ENCODE results near the gene ITGAV. TPM values are rescaled to one million over a fixed set of nuclear protein-coding genes. Genes with fewer than 3 reads are reported as not detected.

ITGAV gene
- 10 to 100 TPM; 11.2 to 11.8 TPM for total RNA-seq

DNA sequence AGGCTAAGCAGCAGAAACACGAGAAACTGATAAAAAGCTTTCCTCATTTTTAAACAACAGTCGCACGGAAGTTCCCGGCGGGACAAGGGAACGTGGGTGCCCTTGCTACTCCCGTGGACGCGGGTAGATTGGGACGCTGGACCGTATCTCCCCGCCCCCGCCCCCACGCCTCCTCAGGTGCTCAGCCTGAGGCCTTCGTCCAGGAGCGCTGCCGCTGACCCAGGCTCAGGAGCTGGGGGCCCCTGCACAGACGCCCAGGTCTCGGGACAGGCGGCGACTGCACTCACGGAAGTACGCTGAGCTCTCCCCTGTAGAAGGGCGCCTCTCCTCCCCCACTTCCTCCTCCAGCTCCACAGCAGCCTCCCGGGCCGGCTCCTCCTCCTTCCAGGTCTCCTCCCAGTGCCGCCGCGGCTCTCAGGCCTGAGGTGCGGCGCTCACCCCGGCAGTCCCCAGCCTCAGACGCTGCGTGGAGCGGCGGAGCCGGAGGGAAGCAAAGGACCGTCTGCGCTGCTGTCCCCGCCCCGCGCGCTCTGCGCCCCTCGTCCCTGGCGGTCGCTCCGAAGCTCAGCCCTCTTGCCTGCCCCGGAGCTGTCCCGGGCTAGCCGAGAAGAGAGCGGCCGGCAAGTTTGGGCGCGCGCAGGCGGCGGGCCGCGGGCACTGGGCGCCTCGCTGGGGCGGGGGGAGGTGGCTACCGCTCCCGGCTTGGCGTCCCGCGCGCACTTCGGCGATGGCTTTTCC, at the start of gene ITGAV:
ITGAV (plus strand) TSS at position 445 of the 738 bp plus-strand sequence; CDS start at position 728, 283 bp downstream.
- ATAC-seq (replicated peaks in 1 of 2) (peak; percentile 94), DNase-seq (peak; percentile 82 to 89)
- H3K4me3 Mint-ChIP-seq: peak within 1 kb of the TSS; percentile 88 to 90
- peaks cover 42% of the 10 kb centered on the region for H3K4me1 Mint-ChIP-seq (ENCODE audit: low read depth)
- peaks cover 2% of the 10 kb centered on the region in 2 donors for H3K36me3 Mint-ChIP-seq (ENCODE audit: insufficient read depth in 2 of 2)
- peak within 1 kb of the TSS; percentile 87 for H3K27ac Mint-ChIP-seq
- no peaks in the 10 kb centered on the region for H3K9me3 Mint-ChIP-seq
- H3K27me3 Mint-ChIP-seq (ENCODE audit: low read depth): peaks cover 10% of the 10 kb centered on the region

DNA sequence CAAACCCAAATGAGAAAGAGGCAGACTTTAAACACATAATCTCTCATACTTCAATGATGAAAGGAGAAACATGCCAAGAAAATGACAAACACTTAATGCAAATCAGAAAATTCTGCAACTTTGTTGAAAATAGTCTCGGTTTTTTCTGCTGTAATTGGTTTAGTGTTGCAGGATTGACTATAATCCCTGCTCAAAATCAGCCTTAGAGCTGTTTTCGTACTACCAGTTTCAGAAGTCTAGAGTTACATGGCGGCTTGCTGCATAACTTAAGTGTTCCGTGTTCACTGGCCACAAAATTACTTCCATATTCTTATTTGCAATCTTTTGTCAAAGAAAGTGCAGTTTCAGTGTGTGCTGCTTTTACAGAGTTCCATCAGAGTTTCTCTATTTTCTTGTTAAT, 48.9 kb upstream of the ITGAV start:
- H3K4me3 Mint-ChIP-seq: no peak overlapping the region
- H3K9me3 Mint-ChIP-seq: no peaks in the 10 kb centered on the region
- no peak for ATAC-seq (replicated peaks in 1 of 2)
- DNase-seq: no peak
- H3K27ac Mint-ChIP-seq: no peak overlapping the region
- H3K27me3 Mint-ChIP-seq (ENCODE audit: low read depth): peaks cover 10% of the 10 kb centered on the region
- no peaks in the 10 kb centered on the region for H3K4me1 Mint-ChIP-seq (ENCODE audit: low read depth)
- H3K36me3 Mint-ChIP-seq (ENCODE audit: insufficient read depth in 2 of 2): no peaks in the 10 kb centered on the region

DNA sequence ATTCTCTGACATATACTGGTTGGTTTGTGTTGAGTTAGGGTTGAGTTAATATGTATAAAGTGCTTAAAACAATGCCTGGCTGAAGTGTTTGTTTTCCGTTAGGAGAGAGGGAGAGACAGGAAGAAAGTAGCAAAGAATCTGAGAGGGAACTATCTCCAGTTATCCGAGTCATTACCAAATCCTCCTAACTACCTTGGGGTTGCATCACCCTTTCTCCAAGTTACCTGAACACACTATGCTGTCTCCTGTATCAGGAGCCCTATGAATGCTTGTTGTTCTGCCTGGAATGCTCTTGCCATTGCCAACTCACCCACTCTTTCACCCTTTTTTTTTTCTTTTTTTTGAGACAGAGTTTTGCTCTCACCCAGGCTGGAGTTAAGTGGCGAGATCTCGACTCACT, 47.9 kb upstream of the ITGAV start:
- no peak for ATAC-seq (replicated peaks in 1 of 2)
- H3K9me3 Mint-ChIP-seq: no peaks in the 10 kb centered on the region

DNA sequence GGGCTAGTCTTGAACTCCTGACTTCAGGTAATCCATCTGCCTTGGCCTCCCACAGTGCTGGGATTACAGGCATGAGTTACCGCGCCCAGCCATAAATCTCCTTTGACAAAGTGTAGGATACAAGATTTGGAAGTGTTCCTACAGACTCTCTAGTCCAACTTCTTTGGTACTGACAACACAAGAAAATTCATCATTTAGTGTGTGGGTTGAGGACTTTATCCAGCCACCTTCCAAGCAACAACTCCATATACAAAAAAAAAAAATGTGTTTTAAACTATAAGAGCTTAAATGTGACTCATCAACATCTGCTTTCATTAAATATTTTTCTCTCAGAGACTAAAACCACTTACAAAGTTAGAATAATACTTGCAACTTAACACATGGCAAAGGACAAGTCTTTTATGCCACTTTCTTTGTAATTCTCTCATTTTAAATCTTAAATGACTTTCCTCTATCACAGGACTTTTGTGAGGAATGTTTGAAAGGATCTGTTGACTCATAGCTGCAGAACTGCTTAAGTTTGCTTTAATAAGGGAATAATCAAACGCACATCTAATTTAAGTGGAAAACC, 46.2 kb upstream of the ITGAV start:
- Mint-ChIP-seq H3K36me3 (ENCODE audit: insufficient read depth in 2 of 2) (no peaks in the 10 kb centered on the region), H3K9me3 (no peaks in the 10 kb centered on the region), H3K27me3 (ENCODE audit: low read depth) (no peaks in the 10 kb centered on the region), H3K27ac (no peak overlapping the region), H3K4me1 (ENCODE audit: low read depth) (no peaks in the 10 kb centered on the region), H3K4me3 (no peak overlapping the region)
- ATAC-seq (replicated peaks in 1 of 2) (no peak), DNase-seq (no peak)

More for the DNA sequence above, 47.9 kb upstream of the ITGAV start:
- H3K4me1 Mint-ChIP-seq (ENCODE audit: low read depth): no peaks in the 10 kb centered on the region
- H3K36me3 Mint-ChIP-seq (ENCODE audit: insufficient read depth in 2 of 2): no peaks in the 10 kb centered on the region
- H3K4me3 Mint-ChIP-seq: no peak overlapping the region
- H3K27ac Mint-ChIP-seq: no peak overlapping the region
- no peak for DNase-seq
- H3K27me3 Mint-ChIP-seq (ENCODE audit: low read depth): peaks cover 6% of the 10 kb centered on the region

DNA sequence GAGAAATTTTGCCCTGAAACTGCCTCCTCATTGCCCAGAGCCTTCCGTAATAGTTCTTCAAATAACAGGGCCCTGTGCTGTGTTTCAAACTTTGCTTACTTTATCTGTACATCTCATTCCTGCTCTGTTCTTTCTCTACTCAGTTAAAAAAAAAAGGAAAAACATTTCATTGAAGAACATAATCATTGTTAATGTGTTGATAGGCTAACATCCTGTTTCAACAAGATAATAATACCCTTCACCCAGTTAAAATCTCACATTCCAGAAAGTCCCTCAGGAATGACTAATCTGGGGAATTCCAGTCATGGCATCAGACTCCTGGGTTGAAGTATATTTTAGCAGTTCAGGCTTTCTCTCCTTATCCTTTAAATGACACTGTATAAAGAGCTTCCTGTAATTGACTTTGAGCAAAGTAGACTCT, 45.6 kb upstream of the ITGAV start:
- H3K36me3 Mint-ChIP-seq (ENCODE audit: insufficient read depth in 2 of 2): no peaks in the 10 kb centered on the region
- no peaks in the 10 kb centered on the region for H3K4me1 Mint-ChIP-seq (ENCODE audit: low read depth)
- H3K27me3 Mint-ChIP-seq (ENCODE audit: low read depth): no peaks in the 10 kb centered on the region
- H3K9me3 Mint-ChIP-seq: no peaks in the 10 kb centered on the region
- no peak overlapping the region for H3K27ac Mint-ChIP-seq
- no peak for DNase-seq
- ATAC-seq (replicated peaks in 1 of 2): no peak
- no peak overlapping the region for H3K4me3 Mint-ChIP-seq

DNA sequence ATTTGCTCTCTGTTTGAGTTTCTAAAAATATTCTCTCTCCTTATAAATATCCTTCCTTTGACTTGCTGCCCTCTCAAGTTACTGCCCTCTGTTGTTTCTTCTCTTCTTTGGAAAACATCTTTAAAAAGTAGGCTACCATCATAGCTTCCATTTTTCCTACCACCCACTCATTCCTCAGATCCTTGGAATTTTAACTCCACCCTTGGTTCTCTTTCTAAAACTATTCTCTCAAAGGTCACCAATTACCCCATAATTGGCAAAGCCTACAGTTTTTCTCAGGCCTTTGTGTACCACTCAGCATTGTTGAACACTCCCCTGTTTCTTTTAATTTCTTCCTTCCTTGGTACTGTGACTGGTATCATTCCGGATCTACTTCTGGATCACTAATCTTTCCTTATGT, 43.0 kb upstream of the ITGAV start:
- DNase-seq: no peak

DNA sequence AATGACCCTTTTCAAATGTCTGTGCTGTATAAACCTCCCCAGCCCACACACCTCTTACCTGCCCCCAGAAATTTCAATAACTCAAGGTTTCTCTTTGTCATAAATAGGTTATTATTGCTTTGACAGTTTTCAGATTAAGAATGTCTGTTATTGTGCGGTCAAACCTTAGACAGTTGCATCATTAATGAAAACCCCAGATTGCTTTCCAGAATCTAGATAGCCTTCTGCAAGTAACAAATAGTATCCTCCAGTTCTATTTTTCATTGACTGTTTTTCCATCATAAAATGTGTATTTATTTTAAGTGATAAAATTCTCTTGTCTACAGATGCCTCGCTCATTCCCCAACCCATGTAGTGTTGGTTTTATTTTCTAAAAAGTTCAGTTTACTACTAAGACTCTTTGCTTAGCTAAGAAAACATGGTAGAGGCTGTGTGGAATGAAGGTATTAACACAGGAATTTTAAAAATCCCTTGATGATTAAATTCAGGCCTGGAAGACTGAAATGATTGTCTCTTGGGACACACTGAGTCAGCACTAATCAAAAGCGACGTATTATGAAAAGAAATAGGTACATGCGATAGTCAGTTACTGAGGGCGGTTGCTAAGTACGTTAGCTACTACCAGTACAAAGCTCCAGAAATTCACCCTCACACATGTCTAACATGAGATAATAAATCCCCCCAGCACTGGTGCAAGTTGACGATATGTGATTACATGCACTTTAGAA, 38.4 kb upstream of the ITGAV start:
- DNase-seq (no peak), ATAC-seq (replicated peaks in 1 of 2) (no peak)
- Mint-ChIP-seq H3K9me3 (no peaks in the 10 kb centered on the region), H3K4me1 (ENCODE audit: low read depth) (peaks cover 10% of the 10 kb centered on the region), H3K36me3 (ENCODE audit: insufficient read depth in 2 of 2) (no peaks in the 10 kb centered on the region), H3K27me3 (ENCODE audit: low read depth) (peaks cover 8% of the 10 kb centered on the region), H3K27ac (no peak overlapping the region), H3K4me3 (no peak overlapping the region)

More for the DNA sequence above, 43.0 kb upstream of the ITGAV start:
- H3K27ac Mint-ChIP-seq: no peak overlapping the region
- H3K36me3 Mint-ChIP-seq (ENCODE audit: insufficient read depth in 2 of 2): no peaks in the 10 kb centered on the region
- no peak overlapping the region for H3K4me3 Mint-ChIP-seq
- H3K9me3 Mint-ChIP-seq: no peaks in the 10 kb centered on the region
- no peaks in the 10 kb centered on the region for H3K4me1 Mint-ChIP-seq (ENCODE audit: low read depth)
- H3K27me3 Mint-ChIP-seq (ENCODE audit: low read depth): peaks cover 8% of the 10 kb centered on the region
- no peak for ATAC-seq (replicated peaks in 1 of 2)

DNA sequence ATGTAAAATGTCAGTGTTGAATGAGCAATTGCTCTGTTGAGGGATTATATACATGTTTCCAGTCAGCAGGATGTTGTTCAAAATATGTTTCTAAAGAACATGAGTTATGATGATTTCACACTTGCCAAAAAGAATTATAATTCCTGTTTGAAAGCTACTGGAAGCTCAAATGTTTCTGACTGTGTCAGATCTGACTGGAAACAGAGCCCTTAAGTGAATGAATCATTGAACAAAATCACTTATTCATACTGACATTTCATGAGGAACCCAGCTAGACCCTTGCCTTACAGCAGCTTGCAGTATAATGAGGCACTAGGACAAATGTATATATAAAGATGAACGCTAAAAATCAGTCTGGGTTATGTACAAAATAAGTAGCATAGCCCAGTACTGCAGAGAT, 35.4 kb upstream of the ITGAV start:
- no peak for DNase-seq
- ATAC-seq (replicated peaks in 1 of 2): peak; percentile 71 to 80
- Mint-ChIP-seq H3K27ac (no peak overlapping the region), H3K4me1 (ENCODE audit: low read depth) (peaks cover 10% of the 10 kb centered on the region), H3K27me3 (ENCODE audit: low read depth) (peaks cover 8% of the 10 kb centered on the region), H3K9me3 (no peaks in the 10 kb centered on the region), H3K36me3 (ENCODE audit: insufficient read depth in 2 of 2) (no peaks in the 10 kb centered on the region), H3K4me3 (peak overlapping the region in 1 of 2 donors; percentile 40)

DNA sequence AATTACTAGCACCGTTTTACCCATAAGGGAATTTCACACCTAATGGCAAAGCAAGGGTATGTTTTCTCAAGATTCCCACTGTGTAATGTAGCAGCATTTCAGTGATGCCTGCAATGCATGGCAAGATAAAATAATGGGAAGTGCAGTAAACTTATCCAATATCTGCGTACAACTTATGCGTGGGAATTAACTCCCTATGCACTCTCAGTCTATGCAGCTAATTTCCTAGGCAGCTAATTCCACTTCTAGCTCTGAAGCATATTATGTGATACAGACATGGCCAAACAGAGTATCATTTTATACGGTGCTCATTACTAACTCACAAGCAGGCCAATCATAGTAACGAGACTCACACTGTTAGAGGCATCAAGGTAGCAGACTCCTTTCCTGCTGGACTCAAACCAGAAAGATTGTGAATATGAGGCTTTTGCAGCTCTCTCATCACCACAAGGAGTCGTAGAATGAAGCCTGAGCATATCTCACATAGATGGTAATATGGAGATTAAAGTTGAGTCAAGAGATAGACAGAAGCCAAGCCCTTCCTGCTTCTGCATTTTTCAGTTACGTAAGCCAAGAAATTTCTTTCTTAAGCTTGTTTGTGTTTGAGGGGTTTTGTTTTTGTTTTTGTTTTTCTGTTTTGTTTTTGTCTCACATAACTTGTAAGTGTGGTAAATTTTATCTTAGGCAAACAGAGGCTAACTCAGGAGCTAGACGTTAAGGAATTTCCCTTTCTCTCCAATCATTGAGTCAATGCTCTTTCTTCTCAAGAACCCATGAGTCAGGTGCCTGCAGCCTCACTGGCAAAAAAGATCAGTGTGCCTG, 34.8 kb upstream of the ITGAV start:
- ATAC-seq (replicated peaks in 1 of 2): peak; percentile 70 to 74
- Mint-ChIP-seq H3K27me3 (ENCODE audit: low read depth) (peaks cover 3% of the 10 kb centered on the region), H3K36me3 (ENCODE audit: insufficient read depth in 2 of 2) (no peaks in the 10 kb centered on the region), H3K27ac (no peak overlapping the region), H3K4me1 (ENCODE audit: low read depth) (peaks cover 10% of the 10 kb centered on the region), H3K4me3 (peak overlapping the region in 1 of 2 donors; percentile 40), H3K9me3 (no peaks in the 10 kb centered on the region)
- no peak for DNase-seq

DNA sequence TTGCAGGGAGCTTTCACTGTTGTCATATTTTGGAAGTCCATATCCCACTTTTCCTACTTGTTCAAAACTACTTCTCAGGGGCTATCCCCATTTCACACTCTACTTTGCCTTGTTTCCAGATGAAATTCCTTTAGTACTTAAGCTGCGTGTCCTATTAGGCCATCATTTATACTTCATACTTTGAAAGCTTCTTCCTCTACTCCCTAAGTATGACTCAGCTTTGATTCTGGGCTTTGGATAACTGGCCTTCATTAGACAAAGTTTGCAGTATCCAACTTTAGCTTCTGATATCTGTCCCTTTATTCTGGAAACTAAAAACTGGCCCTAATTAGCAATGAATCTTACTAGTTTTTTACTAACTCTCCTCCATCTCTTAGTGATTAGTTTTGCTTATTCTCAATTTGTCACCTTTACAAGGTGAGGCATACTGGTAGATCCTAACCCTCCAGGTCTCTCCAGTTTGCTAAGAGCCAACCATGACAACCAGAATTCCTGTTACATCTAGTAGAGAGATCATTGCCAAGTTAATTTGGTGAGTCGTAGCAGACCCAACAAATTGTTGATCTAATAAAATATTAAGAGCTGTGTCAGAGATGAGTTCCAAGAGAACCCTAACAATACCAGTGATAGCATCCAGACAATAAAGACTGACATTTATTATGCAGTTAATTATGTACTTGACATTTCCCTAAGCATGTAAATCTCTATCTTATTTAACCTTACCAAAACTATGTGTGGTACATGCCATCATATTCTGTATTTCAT, 31.2 kb upstream of the ITGAV start:
- DNase-seq (no peak), ATAC-seq (replicated peaks in 1 of 2) (no peak)
- Mint-ChIP-seq H3K36me3 (ENCODE audit: insufficient read depth in 2 of 2) (no peaks in the 10 kb centered on the region), H3K27ac (no peak overlapping the region), H3K4me3 (no peak overlapping the region), H3K27me3 (ENCODE audit: low read depth) (peaks cover 18% of the 10 kb centered on the region), H3K4me1 (ENCODE audit: low read depth) (peaks cover 10% of the 10 kb centered on the region), H3K9me3 (peaks cover 0 to 4% of the 10 kb centered on the region in 2 donors)

DNA sequence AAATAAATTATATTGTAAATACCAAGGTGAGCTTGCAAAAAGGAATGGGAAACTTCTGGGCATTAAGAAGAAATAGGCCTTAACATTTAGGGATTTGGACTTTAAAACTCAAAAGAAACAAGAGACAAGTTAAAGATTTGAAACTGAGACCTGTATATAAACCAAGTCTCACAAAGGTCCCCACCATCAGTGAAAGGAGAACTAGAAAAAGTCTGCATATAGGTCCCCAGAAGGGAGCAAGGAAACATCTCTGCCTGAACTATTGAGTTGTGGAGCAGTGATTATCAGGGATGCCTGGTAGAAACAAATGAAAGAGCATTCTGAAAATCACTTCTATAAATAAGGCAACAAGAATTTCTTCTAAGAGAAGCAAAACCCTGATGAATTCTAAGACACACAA, 30.5 kb upstream of the ITGAV start:
- no peak for DNase-seq
- Mint-ChIP-seq H3K27ac (no peak overlapping the region), H3K9me3 (peaks cover 0 to 4% of the 10 kb centered on the region in 2 donors), H3K36me3 (ENCODE audit: insufficient read depth in 2 of 2) (no peaks in the 10 kb centered on the region), H3K4me1 (ENCODE audit: low read depth) (peaks cover 10% of the 10 kb centered on the region), H3K27me3 (ENCODE audit: low read depth) (peaks cover 18% of the 10 kb centered on the region), H3K4me3 (no peak overlapping the region)
- ATAC-seq (replicated peaks in 1 of 2): no peak

DNA sequence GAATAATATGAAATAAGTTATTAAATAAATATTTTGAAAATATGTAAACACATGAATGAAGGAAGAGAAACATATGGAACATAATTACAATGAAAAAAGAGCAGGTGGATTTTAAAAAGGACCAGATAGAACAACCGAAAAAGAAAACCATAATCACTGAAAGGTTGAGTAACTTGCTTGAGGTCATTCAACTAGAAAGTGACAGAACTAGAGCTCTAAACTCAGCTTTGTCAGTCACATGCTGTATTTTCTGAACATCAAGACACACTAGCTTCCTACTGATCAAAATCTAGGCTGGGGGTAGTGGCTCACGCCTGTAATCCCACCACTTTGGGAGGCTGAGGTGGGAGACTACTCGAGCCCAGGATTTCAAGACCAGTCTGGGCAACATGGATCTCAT, 30.0 kb upstream of the ITGAV start:
- DNase-seq (no peak), ATAC-seq (replicated peaks in 1 of 2) (peak in 1 of 2 donors; percentile 29)
- no peaks in the 10 kb centered on the region for H3K36me3 Mint-ChIP-seq (ENCODE audit: insufficient read depth in 2 of 2)
- H3K4me1 Mint-ChIP-seq (ENCODE audit: low read depth): peaks cover 10% of the 10 kb centered on the region
- no peak overlapping the region for H3K4me3 Mint-ChIP-seq
- H3K9me3 Mint-ChIP-seq: peaks cover 0 to 4% of the 10 kb centered on the region in 2 donors
- peaks cover 18% of the 10 kb centered on the region for H3K27me3 Mint-ChIP-seq (ENCODE audit: low read depth)
- no peak overlapping the region for H3K27ac Mint-ChIP-seq
